Mesenchymal stem cell (in vitro differentiated cells and primary cell): ENCODE results near the gene AKT3.

ENCODE experiments used
- DNase-seq: peaks from one replicate; pipeline ENCODE4 v3.0.0-alpha.2; 2013
- H2AFZ ChIP-seq: one replicate; pipeline ENCODE4 v1.6.1; 2013; ENCODE audit warnings: low read depth, mild to moderate bottlenecking, control low read depth, inconsistent platforms, low read length, moderate library complexity
- H2AK5ac ChIP-seq: 2 replicates; pipeline ENCODE4 v1.6.1; 2013; ENCODE audit warnings: low read length, moderate library complexity, mild to moderate bottlenecking, inconsistent platforms; ENCODE audit not compliant: severe bottlenecking
- H2BK120ac ChIP-seq: one replicate; pipeline ENCODE4 v1.6.1; 2013; ENCODE audit warnings: low read depth, mild to moderate bottlenecking, inconsistent platforms, low read length, moderate library complexity
- H2BK12ac ChIP-seq, 2 experiments: one replicate each; pipeline ENCODE4 v1.6.1; 2013; ENCODE audit warnings: inconsistent platforms in 2 of 2, low read length in 2 of 2, mild to moderate bottlenecking in 2 of 2, moderate library complexity in 2 of 2, control low read depth in 1 of 2
- H2BK15ac ChIP-seq: one replicate; pipeline ENCODE4 v1.6.1; 2013; ENCODE audit warnings: mild to moderate bottlenecking, low read depth, inconsistent platforms; ENCODE audit not compliant: poor library complexity, severe bottlenecking
- H2BK5ac ChIP-seq: 2 replicates; pipeline ENCODE4 v1.6.1; 2013; ENCODE audit warnings: low read depth, mild to moderate bottlenecking, low read length, control low read depth, inconsistent platforms; ENCODE audit not compliant: poor library complexity, severe bottlenecking
- H3K14ac ChIP-seq, 2 experiments: one replicate each; pipeline ENCODE4 v1.6.1; 2013; ENCODE audit warnings: inconsistent platforms in 2 of 2, low read length in 2 of 2, control low read depth in 1 of 2, mild to moderate bottlenecking in 1 of 2, moderate library complexity in 1 of 2
- H3K18ac ChIP-seq, 2 experiments: one replicate each; pipeline ENCODE4 v1.6.1; 2013; ENCODE audit warnings: inconsistent platforms in 2 of 2, low read length in 2 of 2, control low read depth in 1 of 2, low read depth in 1 of 2, mild to moderate bottlenecking in 1 of 2
- H3K23ac ChIP-seq, 2 experiments: one replicate each; pipeline ENCODE4 v1.6.1; 2013; ENCODE audit warnings: inconsistent platforms in 2 of 2, low read length in 2 of 2, mild to moderate bottlenecking in 2 of 2, moderate library complexity in 2 of 2, control low read depth in 1 of 2
- H3K27ac ChIP-seq: 2 replicates; pipeline ENCODE4 v1.5.1; 2013; ENCODE audit warnings: mild to moderate bottlenecking, moderate library complexity, low read length, control low read depth, inconsistent platforms; ENCODE audit not compliant: poor library complexity, severe bottlenecking
- H3K27me3 ChIP-seq, 2 experiments: 2 replicates each; pipeline versions ENCODE4 v1.6.1 to v1.7.0; 2013; ENCODE audit warnings: low read length in 2 of 2, mild to moderate bottlenecking in 2 of 2, moderate library complexity in 2 of 2, control low read depth in 1 of 2, inconsistent platforms in 1 of 2; ENCODE audit not compliant: control insufficient read depth in 1 of 2, insufficient read depth in 1 of 2
- H3K36me3 ChIP-seq, 2 experiments: 2 replicates each; pipeline versions ENCODE4 v1.6.1 to v1.7.0; 2013; ENCODE audit warnings: low read length in 2 of 2, control low read depth in 1 of 2, inconsistent platforms in 1 of 2, low read depth in 1 of 2, mild to moderate bottlenecking in 1 of 2; ENCODE audit not compliant: insufficient read depth in 2 of 2, control insufficient read depth in 1 of 2
- H3K4ac ChIP-seq, 2 experiments: one replicate each; pipeline ENCODE4 v1.6.1; 2013; ENCODE audit warnings: inconsistent platforms in 2 of 2, low read length in 2 of 2, mild to moderate bottlenecking in 2 of 2, moderate library complexity in 2 of 2, control low read depth in 1 of 2, low read depth in 1 of 2
- H3K4me1 ChIP-seq: 2 replicates; pipeline ENCODE4 v1.6.1; 2013; ENCODE audit warnings: low read depth, low read length, control low read depth; ENCODE audit not compliant: control insufficient read depth, insufficient read depth
- H3K4me2 ChIP-seq: 2 replicates; pipeline ENCODE4 v1.6.1; 2013; ENCODE audit warnings: low read length, mild to moderate bottlenecking, inconsistent platforms; ENCODE audit not compliant: poor library complexity, severe bottlenecking
- H3K4me3 ChIP-seq, 2 experiments: 2 replicates each; pipeline versions ENCODE4 v1.5.1 to v1.7.0; 2013; ENCODE audit warnings: low read length in 2 of 2, mild to moderate bottlenecking in 2 of 2, control low read depth in 1 of 2, low read depth in 1 of 2; ENCODE audit not compliant: insufficient read depth in 1 of 2
- H3K79me1 ChIP-seq: replicated peaks from 2 replicates; pipeline ENCODE4 v1.6.1; 2013; ENCODE audit warnings: mild to moderate bottlenecking, control low read depth, low read length, inconsistent platforms; ENCODE audit not compliant: poor library complexity, severe bottlenecking
- H3K9ac ChIP-seq: 2 replicates; pipeline ENCODE4 v1.7.0; 2013; ENCODE audit warnings: mild to moderate bottlenecking, low read length, moderate library complexity
- H3K9me3 ChIP-seq: 2 replicates; pipeline ENCODE4 v1.7.0; 2013; ENCODE audit warnings: mild to moderate bottlenecking, low read length; ENCODE audit not compliant: control insufficient read depth
- H4K8ac ChIP-seq: one replicate; pipeline ENCODE4 v1.6.1; 2013; ENCODE audit warnings: inconsistent platforms, mild to moderate bottlenecking, low read length, moderate library complexity
- H4K91ac ChIP-seq: one replicate; pipeline ENCODE4 v1.6.1; 2013; ENCODE audit warnings: mild to moderate bottlenecking, low read length, inconsistent platforms
- WGBS: methylation state at CpG from one replicate; pipeline ENCODE4 v1.1.7; 2013; ENCODE audit warnings: mixed read lengths; 5-methylcytosine and 5-hydroxymethylcytosine counted together

AKT3 gene

GRCh38 chr1:243723458-243724043 is 126.5 kb downstream of the AKT3 start:
- H2AFZ ChIP-seq = no peak overlapping the region
- no peak overlapping the region for H4K91ac ChIP-seq
- no peaks in the 10 kb centered on the region for H3K36me3 ChIP-seq
- H2AK5ac ChIP-seq = no peak overlapping the region
- no peaks in the 10 kb centered on the region for H3K9me3 ChIP-seq
- H3K14ac ChIP-seq = no peak overlapping the region
- no peaks in the 10 kb centered on the region for H3K27me3 ChIP-seq
- peaks cover 18% of the 10 kb centered on the region for H3K79me1 ChIP-seq
- peaks cover 4% of the 10 kb centered on the region for H3K4me1 ChIP-seq
- no peak overlapping the region for H4K8ac ChIP-seq
- H3K4me2 ChIP-seq = no peak overlapping the region
- H2BK120ac ChIP-seq = no peak overlapping the region
- 95% methylated on average over 2 of the region's 3 CpGs for WGBS
- no peak overlapping the region for H2BK12ac ChIP-seq
- no peak overlapping the region for H3K4me3 ChIP-seq
- no peak overlapping the region for H3K18ac ChIP-seq
- H3K27ac ChIP-seq = no peak overlapping the region
- H3K9ac ChIP-seq = no peak overlapping the region
- H3K4ac ChIP-seq = no peak overlapping the region
- H2BK5ac ChIP-seq = no peak overlapping the region
- no peak overlapping the region for H3K23ac ChIP-seq
- DNase-seq = peak; percentile 39
- H2BK15ac ChIP-seq = no peak overlapping the region

DNA sequence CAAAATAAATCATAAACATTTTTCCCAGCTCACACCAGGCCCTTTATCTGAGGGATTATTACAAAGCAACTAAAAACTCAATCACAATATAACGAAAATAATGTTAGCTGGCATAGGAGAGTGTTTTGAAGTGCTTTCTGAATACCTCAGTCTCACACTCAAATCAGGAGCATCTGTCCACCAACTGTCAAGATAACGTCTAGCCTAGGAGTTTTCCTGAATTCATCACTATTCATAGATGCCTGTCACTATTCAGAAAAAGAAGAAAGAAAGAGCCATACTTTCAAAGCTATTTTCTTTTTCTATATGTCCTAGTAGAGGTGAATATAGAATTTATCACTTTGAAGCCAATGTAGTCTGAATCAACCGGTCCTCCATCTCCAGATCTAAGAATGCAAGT is 127.0 kb downstream of the AKT3 start:
- Histone ChIP-seq H3K18ac (no peak overlapping the region), H3K14ac (no peak overlapping the region), H2BK5ac (no peak overlapping the region), H2BK120ac (no peak overlapping the region), H4K8ac (no peak overlapping the region), H3K9ac (no peak overlapping the region), H3K27me3 (no peaks in the 10 kb centered on the region), H3K4me3 (no peak overlapping the region), H3K9me3 (no peaks in the 10 kb centered on the region), H3K79me1 (peaks cover 19% of the 10 kb centered on the region), H3K27ac (no peak overlapping the region), H2AK5ac (no peak overlapping the region), H3K4me1 (peaks cover 6% of the 10 kb centered on the region), H3K23ac (no peak overlapping the region), H4K91ac (no peak overlapping the region), H2BK12ac (no peak overlapping the region), H2BK15ac (no peak overlapping the region), H3K4me2 (no peak overlapping the region), H3K4ac (no peak overlapping the region), H3K36me3 (no peaks in the 10 kb centered on the region), H2AFZ (no peak overlapping the region)
- DNase-seq = no peak
- 71% methylated on average over 1 of the region's 3 CpGs for WGBS

DNA sequence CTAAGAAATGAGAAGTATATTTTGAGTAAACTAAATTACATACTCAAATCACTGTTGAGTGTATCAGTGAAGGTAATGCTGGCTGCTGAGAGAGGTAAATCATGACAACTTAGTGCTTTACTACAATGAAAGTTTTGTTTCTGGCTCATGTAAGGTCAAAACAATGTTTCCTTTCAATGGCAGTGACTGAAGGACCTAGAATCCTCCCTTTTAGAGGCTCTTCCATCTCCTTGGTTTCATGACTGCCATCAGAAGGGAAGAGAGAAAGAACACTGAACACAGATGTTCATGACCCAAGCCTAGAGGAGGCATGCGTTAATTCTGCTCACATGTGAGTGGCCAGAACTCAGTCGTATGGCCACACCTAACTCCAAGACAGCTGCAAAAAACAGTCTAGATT is 130.6 kb downstream of the AKT3 start:
- Histone ChIP-seq H2BK12ac (peak overlapping the region in 1 of 2 experiments; percentile 49), H4K8ac (peak overlapping the region; percentile 85), H3K18ac (peak overlapping the region; percentile 16 to 91), H3K14ac (no peak overlapping the region), H3K27me3 (no peaks in the 10 kb centered on the region), H3K9me3 (no peaks in the 10 kb centered on the region), H3K4me2 (no peak overlapping the region), H2BK15ac (no peak overlapping the region), H4K91ac (peak overlapping the region; percentile 61), H3K4me3 (no peak overlapping the region), H2BK120ac (no peak overlapping the region), H3K36me3 (no peaks in the 10 kb centered on the region), H3K4ac (peak overlapping the region in 1 of 2 experiments; percentile 87), H3K9ac (no peak overlapping the region), H3K79me1 (peaks cover 11% of the 10 kb centered on the region), H3K23ac (no peak overlapping the region), H2AK5ac (peak overlapping the region; percentile 21), H2AFZ (no peak overlapping the region), H2BK5ac (peak overlapping the region; percentile 10), H3K27ac (peak overlapping the region; percentile 80), H3K4me1 (peaks cover 4% of the 10 kb centered on the region)
- no peak for DNase-seq
- 73% methylated on average over 2 of the region's 2 CpGs for WGBS

DNA sequence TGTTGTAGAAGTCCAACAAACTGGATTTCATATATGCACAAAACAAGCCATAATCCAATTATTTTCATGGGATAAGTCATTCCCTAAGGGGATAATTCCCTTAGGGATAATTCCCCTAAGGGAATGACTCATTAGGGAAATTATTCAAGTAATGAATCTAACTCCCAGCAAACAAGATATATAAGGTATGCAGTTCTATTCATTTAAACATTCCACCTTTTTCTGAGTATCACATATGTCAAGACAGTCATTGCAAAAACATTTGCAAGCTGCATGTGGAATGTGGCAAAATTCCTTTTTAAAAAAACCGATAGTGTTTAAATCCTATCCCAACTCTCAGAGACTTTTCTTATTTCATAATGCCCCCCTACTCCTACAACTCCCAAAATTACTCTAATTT is 131.2 kb downstream of the AKT3 start:
- Histone ChIP-seq H3K27ac (peak overlapping the region; percentile 90), H2AK5ac (no peak overlapping the region), H3K9ac (no peak overlapping the region), H2BK120ac (no peak overlapping the region), H3K4me3 (no peak overlapping the region), H2BK15ac (no peak overlapping the region), H3K9me3 (no peaks in the 10 kb centered on the region), H3K18ac (no peak overlapping the region), H3K23ac (no peak overlapping the region), H2BK5ac (no peak overlapping the region), H4K8ac (no peak overlapping the region), H2BK12ac (no peak overlapping the region), H2AFZ (no peak overlapping the region), H3K4ac (no peak overlapping the region), H3K36me3 (no peaks in the 10 kb centered on the region), H3K27me3 (no peaks in the 10 kb centered on the region), H3K79me1 (peaks cover 11% of the 10 kb centered on the region), H3K14ac (no peak overlapping the region), H3K4me1 (peaks cover 4% of the 10 kb centered on the region), H4K91ac (no peak overlapping the region), H3K4me2 (no peak overlapping the region)
- 0% methylated on average over 1 of the region's 1 CpG for WGBS
- peak; percentile 43 for DNase-seq
